Neural progenitor cell (in vitro differentiated cells): ENCODE measurements around the gene PMIS2. TPM values are rescaled to one million over a fixed set of nuclear protein-coding genes. Genes with fewer than 3 reads are reported as not detected.

Source experiments
- DNase-seq: peaks from one replicate; pipeline ENCODE4 v3.0.0-alpha.2; 2016; ENCODE audit warnings: low spot score
- H2AFZ ChIP-seq: fragments of 200-600 bp; sonication (generic); replicated peaks from 2 replicates; pipeline ENCODE4 v1.6.1; 2016; ENCODE audit warnings: antibody characterized with exemption
- H3F3A ChIP-seq: fragments of 200-600 bp; sonication (generic); 2 replicates; pipeline ENCODE4 v1.6.1; 2016; ENCODE audit warnings: antibody characterized with exemption, low read depth
- H3K27ac ChIP-seq: fragments of 200-600 bp; sonication (generic); 2 replicates; pipeline ENCODE4 v1.5.1; 2016; ENCODE audit warnings: mild to moderate bottlenecking
- H3K27me3 ChIP-seq: fragments of 200-600 bp; sonication (generic); 2 replicates; pipeline ENCODE4 v1.6.1; 2016; ENCODE audit warnings: mild to moderate bottlenecking, moderate library complexity
- H3K36me3 ChIP-seq: fragments of 200-600 bp; sonication (generic); 2 replicates; pipeline ENCODE4 v1.5.1; 2016
- H3K4me1 ChIP-seq: fragments of 200-600 bp; sonication (generic); 2 replicates; pipeline ENCODE4 v1.6.1; 2016; ENCODE audit warnings: mixed run types
- H3K4me2 ChIP-seq: fragments of 200-600 bp; sonication (generic); 2 replicates; pipeline ENCODE4 v1.6.1; 2016
- H3K4me3 ChIP-seq: fragments of 200-600 bp; sonication (generic); 2 replicates; pipeline ENCODE4 v1.5.1; 2016
- H3K79me2 ChIP-seq: fragments of 200-600 bp; sonication (generic); 2 replicates; pipeline ENCODE4 v1.6.1; 2016; ENCODE audit warnings: low read depth
- H3K9ac ChIP-seq: fragments of 200-600 bp; sonication (generic); 2 replicates; pipeline ENCODE4 v1.6.1; 2016
- H3K9me3 ChIP-seq: fragments of 200-600 bp; sonication (generic); 2 replicates; pipeline ENCODE4 v1.5.1; 2016; ENCODE audit warnings: low read depth
- H4K20me1 ChIP-seq: fragments of 200-600 bp; sonication (generic); 2 replicates; pipeline ENCODE4 v1.6.1; 2016; ENCODE audit warnings: low read depth
- H3K27ac Mint-ChIP-seq: 3 replicates; pipeline ENCODE4 v1.8.0; 2021; ENCODE audit warnings: mixed read lengths
- H3K27me3 Mint-ChIP-seq: 2 replicates; pipeline ENCODE4 v1.8.0; 2022; ENCODE audit warnings: low read depth, mild to moderate bottlenecking, inconsistent platforms, moderate library complexity, mixed read lengths; ENCODE audit not compliant: insufficient read depth
- H3K36me3 Mint-ChIP-seq: 3 replicates; pipeline ENCODE4 v1.8.0; 2021; ENCODE audit warnings: mixed read lengths
- H3K4me1 Mint-ChIP-seq: 3 replicates; pipeline ENCODE4 v1.8.0; 2021; ENCODE audit warnings: mixed read lengths
- H3K4me3 Mint-ChIP-seq: 3 replicates; pipeline ENCODE4 v1.8.0; 2021; ENCODE audit warnings: mild to moderate bottlenecking, moderate library complexity, mixed read lengths
- H3K9me3 Mint-ChIP-seq: 3 replicates; pipeline ENCODE4 v1.8.0; 2020; ENCODE audit warnings: mixed read lengths
- CTCF ChIP-seq: fragments of 200-600 bp; sonication (generic); IDR thresholded peaks from 2 replicates; pipeline ENCODE4 v1.5.1; 2017; ENCODE audit warnings: antibody characterized with exemption, mild to moderate bottlenecking
- EZH2 ChIP-seq: fragments of 200-600 bp; sonication (generic); IDR thresholded peaks from 2 replicates; pipeline ENCODE4 v1.6.1; 2017; ENCODE audit warnings: antibody characterized with exemption, mild to moderate bottlenecking, moderate library complexity
- EZH2phosphoT487 ChIP-seq: fragments of 200-600 bp; sonication (generic); IDR thresholded peaks from 2 replicates; pipeline ENCODE4 v1.6.1; 2017; ENCODE audit warnings: antibody characterized with exemption
- total RNA-seq: library from RNA; depleted of rRNA; stranded (reverse); fragments of >200 nt; gene quantifications from 2 replicates; pipeline ENCODE4 v1.2.3, GENCODE V29; 2015; ENCODE audit warnings: low replicate concordance

The PMIS2 gene
- total RNA-seq, 1 donor from 2014 or later, result not detected

- Histone ChIP-seq H3K27me3 (peaks cover 6% of the 10 kb centered on the region), H3K4me2 (peak within 1 kb of the TSS; percentile 99), H2AFZ (peak within 1 kb of the TSS; percentile 97), H3F3A (no peaks in the 10 kb centered on the region), H3K9ac (peak within 1 kb of the TSS; percentile 84), H3K9me3 (no peaks in the 10 kb centered on the region), H3K79me2 (peaks cover 7% of the 10 kb centered on the region), H3K4me1 (no peaks in the 10 kb centered on the region), H3K36me3 (no peaks in the 10 kb centered on the region), H4K20me1 (no peaks in the 10 kb centered on the region), H3K27ac (no peak within 1 kb of the TSS), H3K4me3 (peak within 1 kb of the TSS; percentile 83)
- Mint-ChIP-seq H3K27me3 (peaks cover 15% of the 10 kb centered on the region), H3K9me3 (peaks cover 7% of the 10 kb centered on the region), H3K36me3 (peaks cover 2% of the 10 kb centered on the region), H3K4me3 (peak within 1 kb of the TSS; percentile 92), H3K27ac (no peak within 1 kb of the TSS), H3K4me1 (no peaks in the 10 kb centered on the region)
- TF ChIP-seq EZH2phosphoT487 (no peak), EZH2 (no peak), CTCF (peak; percentile 4)
- DNase-seq, result peak; percentile 97
These were observed 26.8 kb downstream of the PMIS2 start, which contains the start of gene HAUS5 for GRCh38 chr19:35612559-35613321. Gene HAUS5, plus strand, starts transcription at chr19:35612735. Its CDS starts 60 bp downstream, at chr19:35612795.

GRCh38 chr19:35613574-35613973, 27.6 kb downstream of the PMIS2 start:
- peaks cover 7% of the 10 kb centered on the region for H3K79me2 ChIP-seq
- H3K27me3 ChIP-seq, result peaks cover 6% of the 10 kb centered on the region
- Mint-ChIP-seq H3K4me1 (no peaks in the 10 kb centered on the region), H3K27ac (no peak overlapping the region), H3K27me3 (peaks cover 15% of the 10 kb centered on the region), H3K9me3 (peaks cover 2% of the 10 kb centered on the region), H3K36me3 (peaks cover 2% of the 10 kb centered on the region), H3K4me3 (peak overlapping the region; percentile 92)
- H3K36me3 ChIP-seq, result no peaks in the 10 kb centered on the region
- no peaks in the 10 kb centered on the region for H3K9me3 ChIP-seq
- H3K27ac ChIP-seq, result no peak overlapping the region
- H3K4me1 ChIP-seq, result no peaks in the 10 kb centered on the region
- peak overlapping the region; percentile 83 for H3K4me3 ChIP-seq
- no peak overlapping the region for H3K9ac ChIP-seq
- no peaks in the 10 kb centered on the region for H3F3A ChIP-seq
- no peak overlapping the region for H2AFZ ChIP-seq
- DNase-seq, result no peak
- no peak for TF ChIP-seq CTCF
- TF ChIP-seq EZH2, result no peak
- TF ChIP-seq EZH2phosphoT487, result no peak
- H4K20me1 ChIP-seq, result no peaks in the 10 kb centered on the region
- peak overlapping the region; percentile 99 for H3K4me2 ChIP-seq

- H3K9ac ChIP-seq, result no peak overlapping the region
- H3K4me1 ChIP-seq, result no peaks in the 10 kb centered on the region
- Mint-ChIP-seq H3K27ac (no peak overlapping the region), H3K9me3 (no peaks in the 10 kb centered on the region), H3K4me1 (no peaks in the 10 kb centered on the region), H3K4me3 (no peak overlapping the region), H3K27me3 (peaks cover 11% of the 10 kb centered on the region), H3K36me3 (peaks cover 2% of the 10 kb centered on the region)
- DNase-seq, result no peak
- peaks cover 7% of the 10 kb centered on the region for H3K79me2 ChIP-seq
- no peaks in the 10 kb centered on the region for H4K20me1 ChIP-seq
- peaks cover 6% of the 10 kb centered on the region for H3K27me3 ChIP-seq
- no peaks in the 10 kb centered on the region for H3K36me3 ChIP-seq
- TF ChIP-seq CTCF (no peak), EZH2phosphoT487 (no peak), EZH2 (no peak)
- no peak overlapping the region for H3K4me3 ChIP-seq
- H2AFZ ChIP-seq, result no peak overlapping the region
- H3K9me3 ChIP-seq, result no peaks in the 10 kb centered on the region
- no peak overlapping the region for H3K4me2 ChIP-seq
- H3F3A ChIP-seq, result no peaks in the 10 kb centered on the region
- H3K27ac ChIP-seq, result no peak overlapping the region
These were observed 29.1 kb downstream of the PMIS2 start for GRCh38 chr19:35615036-35615435.
